Measurements from ENCODE around the gene SNAPC4. TPM values are rescaled to one million over a fixed set of nuclear protein-coding genes. Genes with fewer than 3 reads are reported as not detected.

The SNAPC4 gene
- total RNA-seq, 3 donors from 2014 or later = 7.4 to 7.6 (median 7.6) TPM

DNA sequence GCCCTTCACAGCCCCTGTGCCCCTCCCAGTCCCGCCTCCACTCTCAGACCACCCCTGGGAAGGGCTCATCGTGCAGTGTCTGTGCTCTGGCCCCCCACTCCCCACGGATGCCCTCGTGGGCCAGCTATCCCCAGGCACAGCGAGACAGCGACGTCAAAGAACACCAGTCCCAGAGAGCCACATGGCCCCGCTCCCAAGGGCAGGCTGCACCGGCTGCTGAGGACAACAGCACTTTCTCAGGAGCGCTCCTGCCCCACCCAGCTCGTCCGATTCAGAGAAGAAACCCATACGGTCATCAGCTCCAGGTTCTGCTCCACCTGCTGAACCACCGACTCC lies 4.8 kb upstream of the SNAPC4 start:
- H3K36me3 ChIP-seq (ENCODE audit: low read depth) = peaks cover 4% of the 10 kb centered on the region
- TF ChIP-seq, protein P1, sequence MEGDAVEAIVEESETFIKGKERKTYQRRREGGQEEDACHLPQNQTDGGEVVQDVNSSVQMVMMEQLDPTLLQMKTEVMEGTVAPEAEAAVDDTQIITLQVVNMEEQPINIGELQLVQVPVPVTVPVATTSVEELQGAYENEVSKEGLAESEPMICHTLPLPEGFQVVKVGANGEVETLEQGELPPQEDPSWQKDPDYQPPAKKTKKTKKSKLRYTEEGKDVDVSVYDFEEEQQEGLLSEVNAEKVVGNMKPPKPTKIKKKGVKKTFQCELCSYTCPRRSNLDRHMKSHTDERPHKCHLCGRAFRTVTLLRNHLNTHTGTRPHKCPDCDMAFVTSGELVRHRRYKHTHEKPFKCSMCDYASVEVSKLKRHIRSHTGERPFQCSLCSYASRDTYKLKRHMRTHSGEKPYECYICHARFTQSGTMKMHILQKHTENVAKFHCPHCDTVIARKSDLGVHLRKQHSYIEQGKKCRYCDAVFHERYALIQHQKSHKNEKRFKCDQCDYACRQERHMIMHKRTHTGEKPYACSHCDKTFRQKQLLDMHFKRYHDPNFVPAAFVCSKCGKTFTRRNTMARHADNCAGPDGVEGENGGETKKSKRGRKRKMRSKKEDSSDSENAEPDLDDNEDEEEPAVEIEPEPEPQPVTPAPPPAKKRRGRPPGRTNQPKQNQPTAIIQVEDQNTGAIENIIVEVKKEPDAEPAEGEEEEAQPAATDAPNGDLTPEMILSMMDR (IDR thresholded peaks at IDR 0.05) = no peak
- intact Hi-C loops (cut with DNase I, micrococcal nuclease) = no loop called here
- DNase-seq (no peak), ATAC-seq (no peak)
- no peak overlapping the region for H3K4me3 ChIP-seq
- peaks cover 19% of the 10 kb centered on the region for H3K4me1 ChIP-seq (ENCODE audit: low read depth)
- H3K9me3 ChIP-seq = no peaks in the 10 kb centered on the region

DNA sequence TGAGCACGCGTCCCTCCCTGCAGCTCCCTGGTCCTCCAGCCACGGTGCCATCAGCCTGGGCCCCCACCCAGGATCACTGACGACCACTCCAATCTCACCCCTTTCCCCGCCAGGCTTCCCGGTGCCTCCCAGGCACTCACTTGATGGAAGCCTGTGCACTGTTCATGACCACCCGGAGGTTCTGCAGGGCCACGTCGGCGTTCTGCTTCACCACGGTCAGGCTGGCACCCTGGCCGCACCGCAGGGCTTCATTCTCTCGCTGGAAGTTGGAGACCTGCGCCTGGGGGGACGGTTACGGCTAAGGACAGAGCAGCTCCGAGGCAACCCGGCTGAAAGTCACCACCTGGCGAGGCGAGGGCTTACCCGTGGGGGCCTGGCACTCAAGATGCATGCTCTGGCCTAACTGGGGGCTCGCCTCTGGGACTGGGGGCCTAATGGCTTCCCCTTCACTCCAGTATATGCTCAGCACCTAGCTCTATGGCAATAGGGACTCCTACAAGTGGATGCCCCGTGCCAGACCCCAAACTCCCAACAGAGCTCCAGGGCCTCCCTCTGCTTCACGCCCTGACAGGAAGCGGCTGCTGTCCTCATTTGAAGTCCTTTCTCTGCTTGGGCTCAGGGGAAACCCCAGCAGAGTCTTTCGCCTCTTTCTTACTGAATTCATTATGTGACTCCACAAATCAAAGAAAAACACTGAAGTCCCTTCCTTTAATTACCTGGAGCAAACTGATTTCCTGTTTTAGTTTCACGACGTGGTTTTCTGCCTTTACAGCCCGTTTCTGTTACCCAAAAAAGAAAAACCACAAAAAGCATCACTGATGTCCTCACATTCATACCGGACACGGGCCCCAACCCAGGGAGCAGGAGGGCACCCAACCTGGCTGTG lies 4.2 kb upstream of the SNAPC4 start:
- Histone ChIP-seq H3K4me1 (ENCODE audit: low read depth) (peaks cover 16% of the 10 kb centered on the region), H3K9me3 (no peaks in the 10 kb centered on the region), H3K4me3 (no peak overlapping the region), H3K36me3 (ENCODE audit: low read depth) (peaks cover 4% of the 10 kb centered on the region)
- intact Hi-C loops (cut with DNase I, micrococcal nuclease) = no loop called here
- ATAC-seq = no peak
- no peak for DNase-seq
- TF ChIP-seq, protein P1 (IDR thresholded peaks at IDR 0.05) = no peak

DNA sequence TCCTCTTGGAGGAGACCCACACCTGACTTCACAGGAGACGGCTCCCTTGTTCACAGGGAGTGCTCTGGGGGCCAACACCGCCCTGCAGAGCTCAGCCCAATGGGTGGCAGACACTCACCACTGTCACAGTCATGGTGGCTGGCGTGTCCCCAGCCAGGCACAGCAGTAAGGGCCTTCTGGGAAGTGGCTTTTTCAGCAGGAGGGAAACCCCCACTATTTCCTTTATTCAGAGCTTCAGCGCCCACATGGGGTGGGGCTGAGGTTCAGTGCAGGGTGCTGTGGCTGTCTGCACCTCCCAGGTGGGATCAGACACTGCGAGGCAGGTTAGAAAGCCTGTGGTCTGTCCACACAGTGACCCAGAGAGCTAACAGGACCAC lies 3.6 kb upstream of the SNAPC4 start:
- DNase-seq = peak in 2 of 3 donors; percentile 38 to 47
- H3K4me3 ChIP-seq = no peak overlapping the region

DNA sequence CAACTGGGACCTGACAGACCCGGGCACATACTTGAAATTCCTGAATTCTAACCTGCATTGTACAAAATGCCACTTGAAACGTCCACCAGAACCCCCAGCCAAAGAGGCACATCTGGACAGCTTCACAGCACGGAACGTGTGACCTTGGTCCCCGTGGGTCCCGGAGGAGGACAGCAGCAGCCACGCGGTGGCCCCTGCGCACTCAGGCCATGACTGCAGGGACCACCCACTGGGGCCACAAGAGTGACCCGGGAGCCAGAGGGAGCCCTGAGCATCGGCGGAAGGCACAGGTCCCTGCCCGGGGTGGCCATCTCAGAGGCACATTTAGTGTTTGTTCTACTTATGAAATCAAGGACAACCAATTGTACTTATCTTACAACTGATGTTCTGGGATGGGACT lies 2.1 kb upstream of the SNAPC4 start:
- no peaks in the 10 kb centered on the region for H3K9me3 ChIP-seq
- H3K4me3 ChIP-seq = no peak overlapping the region
- intact Hi-C loops (cut with DNase I, micrococcal nuclease) = no loop called here
- peaks cover 3% of the 10 kb centered on the region for H3K36me3 ChIP-seq (ENCODE audit: low read depth)
- DNase-seq (no peak), ATAC-seq (no peak)
- H3K4me1 ChIP-seq (ENCODE audit: low read depth) = peaks cover 18% of the 10 kb centered on the region
- TF ChIP-seq, protein P1 (IDR thresholded peaks at IDR 0.05) = no peak

More for the DNA sequence above, 3.6 kb upstream of the SNAPC4 start:
- H3K9me3 ChIP-seq = no peaks in the 10 kb centered on the region
- peak; percentile 47 for ATAC-seq
- TF ChIP-seq, protein P1 (IDR thresholded peaks at IDR 0.05) = no peak
- peaks cover 4% of the 10 kb centered on the region for H3K36me3 ChIP-seq (ENCODE audit: low read depth)
- intact Hi-C loops (cut with DNase I, micrococcal nuclease) = no loop called here
- H3K4me1 ChIP-seq (ENCODE audit: low read depth) = peaks cover 18% of the 10 kb centered on the region

DNA sequence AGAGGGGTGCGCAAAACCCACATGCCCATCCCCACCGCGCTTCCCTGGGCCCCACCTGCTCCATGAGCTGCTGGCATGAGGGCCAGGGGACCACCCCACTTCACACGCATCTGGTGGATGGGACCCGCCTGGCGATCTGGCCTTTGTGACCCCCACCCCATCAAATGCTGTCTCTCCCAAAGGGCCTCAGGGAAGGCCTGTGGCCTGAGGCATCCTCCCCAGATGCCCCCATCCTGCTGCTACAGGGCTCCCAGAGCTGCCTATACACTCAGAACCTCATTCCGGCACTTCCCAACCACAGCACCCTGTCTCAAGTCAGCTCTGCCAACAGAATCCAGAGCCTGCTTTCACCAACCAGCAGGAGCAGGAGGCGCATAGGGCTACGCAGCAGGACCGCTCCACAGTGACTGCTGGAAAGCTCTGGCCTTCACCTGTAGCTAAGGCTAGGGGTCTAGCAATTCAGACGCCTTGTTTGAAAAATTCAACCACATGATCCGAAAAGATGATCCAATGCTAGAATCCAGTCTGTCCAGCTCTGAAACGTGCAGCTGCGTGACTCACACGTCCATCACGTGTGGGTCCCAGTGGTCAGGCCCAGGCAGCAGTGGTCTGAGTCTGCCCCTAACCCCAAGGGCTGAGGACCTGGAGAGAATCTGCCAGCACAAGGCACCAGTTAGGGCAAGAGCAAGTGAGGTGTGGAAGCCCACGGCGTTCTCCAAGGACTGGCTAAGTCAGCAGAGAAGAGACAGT lies 1.4 kb upstream of the SNAPC4 start:
- no peak for DNase-seq
- TF ChIP-seq, protein P1 (IDR thresholded peaks at IDR 0.05) = no peak
- Histone ChIP-seq H3K36me3 (ENCODE audit: low read depth) (no peaks in the 10 kb centered on the region), H3K9me3 (no peaks in the 10 kb centered on the region), H3K4me3 (no peak overlapping the region), H3K4me1 (ENCODE audit: low read depth) (peaks cover 22% of the 10 kb centered on the region)
- intact Hi-C loops (cut with DNase I, micrococcal nuclease) = no loop called here
- ATAC-seq = no peak
